Caco-2 (cell line): Measurements from ENCODE around the gene SLC12A7. TPM values are rescaled to one million over a fixed set of nuclear protein-coding genes. Genes with fewer than 3 reads are reported as not detected.

Experiments used
- BruUV-seq: library from RNA; stranded (reverse); fragments of 400-500 nt; replicated peaks from 2 replicates; lab custom pipeline; 2021; lab: Mats Ljungman, UMichigan
- CTCF ChIA-PET: fragments of 300-600 bp; sonication (Branson Sonifier 250); formaldehyde crosslinking; loops from one replicate; lab custom pipeline; 2022; ENCODE audit warnings: antibody characterized with exemption; lab: Charles Lee
- POLR2A ChIA-PET: fragments of 300-600 bp; sonication (Branson Sonifier 250); formaldehyde crosslinking; loops from one replicate; lab custom pipeline; 2022; ENCODE audit warnings: antibody characterized with exemption; lab: Charles Lee
- DNase-seq, 2 experiments: peaks; one replicate each; pipeline versions ENCODE4 v3.0.0 to v3.0.0-alpha.2; 2020 to 2022
- H3K27me3 ChIP-seq: replicated peaks from 2 replicates; pipeline ENCODE4 v1.6.0; 2011; ENCODE audit warnings: low read length; ENCODE audit not compliant: control insufficient read depth, insufficient read depth
- H3K36me3 ChIP-seq: 2 replicates; pipeline ENCODE4 v1.5.1; 2011; ENCODE audit warnings: low read length; ENCODE audit not compliant: control insufficient read depth, insufficient read depth
- H3K4me1 ChIP-seq: fragments of 250-450 bp; sonication (Bioruptor Pico); 2 replicates; pipeline ENCODE4 v1.5.1; 2020; ENCODE audit warnings: mild to moderate bottlenecking
- H3K4me3 ChIP-seq: 2 replicates; pipeline ENCODE4 v1.5.1; 2011; ENCODE audit warnings: low read depth, mild to moderate bottlenecking, control low read depth, low read length
- H3K9me3 ChIP-seq: fragments of 250-450 bp; sonication (Bioruptor Pico); 2 replicates; pipeline ENCODE4 v1.5.1; 2020; ENCODE audit warnings: mild to moderate bottlenecking, moderate library complexity
- H3K27ac Mint-ChIP-seq: one replicate; pipeline ENCODE4 v1.8.0; 2022; ENCODE audit warnings: mixed read lengths; ENCODE audit not compliant: unreplicated experiment
- H3K27me3 Mint-ChIP-seq: one replicate; pipeline ENCODE4 v1.8.0; 2022; ENCODE audit warnings: mixed read lengths; ENCODE audit not compliant: insufficient read depth, unreplicated experiment
- H3K36me3 Mint-ChIP-seq: one replicate; pipeline ENCODE4 v1.8.0; 2022; ENCODE audit warnings: mild to moderate bottlenecking, mixed read lengths; ENCODE audit not compliant: insufficient read depth, unreplicated experiment
- H3K4me1 Mint-ChIP-seq: one replicate; pipeline ENCODE4 v1.8.0; 2022; ENCODE audit warnings: low read depth, mixed read lengths; ENCODE audit not compliant: unreplicated experiment
- H3K4me3 Mint-ChIP-seq: one replicate; pipeline ENCODE4 v1.8.0; 2022; ENCODE audit warnings: mild to moderate bottlenecking, moderate library complexity, mixed read lengths; ENCODE audit not compliant: unreplicated experiment
- H3K9me3 Mint-ChIP-seq: one replicate; pipeline ENCODE4 v1.8.0; 2022; ENCODE audit warnings: mixed read lengths; ENCODE audit not compliant: unreplicated experiment
- CTCF ChIP-seq, 2 experiments: fragments of 200-600 bp in 1 of 2; IDR thresholded peaks; 1 replicate in 1 of 2; 2 replicates in 1 of 2; pipeline versions ENCODE4 v1.5.1 to v1.8.0; 2011 to 2022; ENCODE audit warnings: antibody characterized with exemption in 1 of 2, control low read depth in 1 of 2, inconsistent platforms in 1 of 2, low read depth in 1 of 2, low read length in 1 of 2, mild to moderate bottlenecking in 1 of 2, moderate library complexity in 1 of 2; ENCODE audit not compliant: insufficient read depth in 1 of 2, severe bottlenecking in 1 of 2, unreplicated experiment in 1 of 2
- intact Hi-C: fragments of 100-400 bp; cut with micrococcal nuclease; formaldehyde crosslinking; loops from one replicate; pipeline ENCODE4 v1.10.0; 2022; ENCODE audit not compliant: unreplicated experiment
- total RNA-seq: library from RNA; stranded (reverse); gene quantifications from 2 replicates; pipeline ENCODE4 v1.2.3, GENCODE V29; 2022

SLC12A7 gene
- total RNA-seq, 1 experiment from 2014 or later: 41.7 TPM

DNA sequence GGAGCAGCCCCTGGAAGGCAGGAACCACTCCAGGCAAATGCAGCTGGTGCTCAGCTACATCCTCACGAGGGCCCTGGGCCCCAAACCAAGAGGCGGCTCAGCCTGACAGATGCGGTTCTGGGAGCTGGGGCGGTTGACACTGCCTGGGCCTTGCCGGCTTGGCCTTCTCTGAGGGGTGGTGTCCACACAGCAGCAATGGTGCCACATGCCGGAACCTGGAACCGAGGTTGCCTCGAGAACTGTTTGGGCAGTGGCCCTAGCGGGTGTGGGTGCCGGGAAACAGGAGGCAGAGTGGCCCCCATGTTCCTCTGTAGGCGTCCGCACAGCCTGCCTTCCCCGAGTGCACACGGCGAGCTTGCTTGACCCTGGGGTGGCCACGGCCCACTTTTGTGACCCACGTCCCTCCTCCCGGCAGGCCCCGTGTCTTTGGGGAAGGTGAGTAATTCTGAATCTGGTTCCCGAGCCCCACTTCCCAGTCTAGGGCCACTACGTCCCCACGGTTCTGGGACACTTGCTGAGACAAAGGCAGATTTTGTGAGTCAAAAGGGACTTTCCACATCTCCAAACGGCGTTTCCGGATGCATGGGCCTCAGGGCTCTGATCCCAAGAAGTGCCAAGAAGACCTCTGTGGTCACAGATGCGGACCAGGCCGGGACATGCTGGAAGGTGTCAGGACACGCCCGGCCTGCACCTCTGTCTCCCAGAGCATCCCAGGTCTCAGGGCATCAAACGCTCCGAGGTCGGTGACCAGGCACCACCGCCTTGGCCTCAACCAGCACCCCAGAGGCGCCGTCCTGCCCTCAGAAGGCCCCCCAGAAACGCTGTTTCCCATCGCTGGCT is 27.7 kb upstream of the SLC12A7 start:
- no TSS peak for BruUV-seq
- ChIA-PET CTCF (interaction anchor here (0.6 to 1.8 kb wide), 12 partner anchors 8 to 216 kb away, joined by 3 to 10 read pairs (median 4); no protein-coding TSS in a partner anchor), POLR2A (no interaction called here)
- Mint-ChIP-seq H3K27ac (no peak overlapping the region), H3K4me1 (peaks cover 7% of the 10 kb centered on the region), H3K27me3 (no peaks in the 10 kb centered on the region), H3K4me3 (no peak overlapping the region), H3K36me3 (no peaks in the 10 kb centered on the region), H3K9me3 (no peaks in the 10 kb centered on the region)
- H3K27me3 ChIP-seq: no peaks in the 10 kb centered on the region
- no peak for DNase-seq
- no peak overlapping the region for H3K4me3 ChIP-seq
- intact Hi-C loops: loop anchor here (1.0 kb wide), 2 partner anchors 32 to 216 kb away; no protein-coding TSS in a partner anchor
- H3K4me1 ChIP-seq: peaks cover 7% of the 10 kb centered on the region; the same call in 1 of the 2 replicates
- TF ChIP-seq CTCF (IDR thresholded peaks at IDR 0.05; ENCODE audit: insufficient read depth in 1 of 2, low read depth in 1 of 2, low read length in 1 of 2, severe bottlenecking in 1 of 2, unreplicated experiment in 1 of 2): no peak
- H3K36me3 ChIP-seq: no peaks in the 10 kb centered on the region
- no peaks in the 10 kb centered on the region for H3K9me3 ChIP-seq

- Mint-ChIP-seq H3K36me3 (no peaks in the 10 kb centered on the region), H3K27me3 (no peaks in the 10 kb centered on the region), H3K4me3 (no peak overlapping the region), H3K4me1 (peaks cover 7% of the 10 kb centered on the region), H3K27ac (no peak overlapping the region), H3K9me3 (no peaks in the 10 kb centered on the region)
- DNase-seq: no peak
- Histone ChIP-seq H3K4me1 (peaks cover 7% of the 10 kb centered on the region; the same call in 1 of the 2 replicates), H3K4me3 (no peak overlapping the region), H3K27me3 (no peaks in the 10 kb centered on the region), H3K36me3 (no peaks in the 10 kb centered on the region), H3K9me3 (no peaks in the 10 kb centered on the region)
- POLR2A ChIA-PET: no interaction called here
- intact Hi-C loops: no loop called here
- no TSS peak for BruUV-seq
- CTCF ChIA-PET: interaction anchor here (0.6 to 1.3 kb wide), 3 partner anchors 29 to 215 kb away, joined by 3 read pairs; no protein-coding TSS in a partner anchor
- no peak for TF ChIP-seq CTCF (IDR thresholded peaks at IDR 0.05; ENCODE audit: insufficient read depth in 1 of 2, low read depth in 1 of 2, low read length in 1 of 2, severe bottlenecking in 1 of 2, unreplicated experiment in 1 of 2)
These were observed 26.8 kb upstream of the SLC12A7 start for GRCh38 chr5:1138445-1139245.
